Limb (tissue), 2 donors: ENCODE results near the gene FIGN.
A peak's percentile ranks its signal among the peaks of the same experiment; 100 is the strongest.

ENCODE experiments used
- DNase-seq, 2 donors: peaks; one replicate each; pipeline ENCODE4 v3.0.0-alpha.2; 2016; ENCODE audit errors: extremely low spot score in 2 of 2

FIGN gene

GRCh38 chr2:163737563-163737962, 1.8 kb upstream of the FIGN start:
- no peak for DNase-seq

GRCh38 chr2:163737190-163737439, 1.3 kb upstream of the FIGN start:
- no peak for DNase-seq

GRCh38 chr2:163736433-163737189, 803 bp upstream of the FIGN start:
- peak in 1 of 2 donors; percentile 79 for DNase-seq

- peak in 1 of 2 donors; percentile 40 for DNase-seq
Measured at GRCh38 chr2:163734881-163735684, 725 bp downstream of the FIGN start.

GRCh38 chr2:163734401-163734800, 1.4 kb downstream of the FIGN start:
- DNase-seq = no peak

- DNase-seq = no peak
Measured at GRCh38 chr2:163733956-163734355, 1.9 kb downstream of the FIGN start.

- peak in 1 of 2 donors; percentile 44 for DNase-seq
Measured at GRCh38 chr2:163733301-163733938, 2.4 kb downstream of the FIGN start.

- DNase-seq = no peak
Measured at GRCh38 chr2:163732727-163733126, 3.1 kb downstream of the FIGN start.

GRCh38 chr2:163731735-163732134, 4.1 kb downstream of the FIGN start:
- DNase-seq = no peak

- DNase-seq = no peak
Measured at GRCh38 chr2:163730556-163730955, 5.3 kb downstream of the FIGN start.

- no peak for DNase-seq
Measured at GRCh38 chr2:163729636-163730273, 6.1 kb downstream of the FIGN start.

GRCh38 chr2:163723881-163724280, 11.9 kb downstream of the FIGN start:
- no peak for DNase-seq

- no peak for DNase-seq
Measured at GRCh38 chr2:163723348-163723747, 12.5 kb downstream of the FIGN start.

- DNase-seq = no peak
Measured at GRCh38 chr2:163719331-163719730, 16.5 kb downstream of the FIGN start.

GRCh38 chr2:163717993-163718680, 17.7 kb downstream of the FIGN start:
- no peak for DNase-seq

GRCh38 chr2:163717515-163717914, 18.3 kb downstream of the FIGN start:
- DNase-seq = no peak

GRCh38 chr2:163716101-163716500, 19.7 kb downstream of the FIGN start:
- DNase-seq = no peak

GRCh38 chr2:163715668-163716067, 20.1 kb downstream of the FIGN start:
- no peak for DNase-seq

- DNase-seq = no peak
Measured at GRCh38 chr2:163715199-163715598, 20.6 kb downstream of the FIGN start.

- no peak for DNase-seq
Measured at GRCh38 chr2:163713534-163714311, 22.1 kb downstream of the FIGN start.

GRCh38 chr2:163711699-163712098, 24.1 kb downstream of the FIGN start:
- no peak for DNase-seq
